Measurements from ENCODE around the gene RIPK3.

- TF ChIP-seq CTCF (conservative IDR thresholded peaks at IDR 0.05) (no peak), ZFX (IDR thresholded peaks at IDR 0.05) (no peak)
These were observed 30.1 kb downstream of the RIPK3 start, which contains the start of gene LTB4R2 for GRCh38 chr14:24309538-24310264.

All from C4-2B (cell line).